Measurements from ENCODE around the gene HACD2. TPM values are rescaled to one million over a fixed set of nuclear protein-coding genes. Genes with fewer than 3 reads are reported as not detected.
"Not testable (repeated sequence)": the region's sequence is repeated elsewhere in the genome, so short reads cannot be mapped to it uniquely, and the experiment has no call there.

The HACD2 gene
- total RNA-seq, 1 donor from 2014 or later: 70.6 TPM

DNA sequence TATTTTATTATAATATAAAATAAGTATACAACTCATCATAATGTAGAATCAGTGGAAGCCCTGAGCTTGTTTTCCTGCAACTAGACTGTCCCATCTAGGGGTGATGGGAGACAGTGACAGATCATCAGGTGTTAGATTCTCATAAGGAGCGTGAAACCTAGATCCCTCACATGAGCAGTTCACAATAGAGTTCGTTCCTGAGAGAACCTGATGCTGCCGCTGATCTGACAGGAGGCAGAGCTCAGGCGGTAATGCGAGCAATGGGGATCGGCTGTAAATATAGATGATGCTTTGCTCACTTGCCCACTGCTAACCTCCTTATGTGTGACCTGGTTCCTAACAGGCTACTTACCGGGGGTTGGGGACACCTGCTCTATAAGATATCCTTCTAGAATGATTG lies 26.8 kb upstream of the HACD2 start:
- not testable (repeated sequence) for DNase-seq (ENCODE audit: low read depth)

DNA sequence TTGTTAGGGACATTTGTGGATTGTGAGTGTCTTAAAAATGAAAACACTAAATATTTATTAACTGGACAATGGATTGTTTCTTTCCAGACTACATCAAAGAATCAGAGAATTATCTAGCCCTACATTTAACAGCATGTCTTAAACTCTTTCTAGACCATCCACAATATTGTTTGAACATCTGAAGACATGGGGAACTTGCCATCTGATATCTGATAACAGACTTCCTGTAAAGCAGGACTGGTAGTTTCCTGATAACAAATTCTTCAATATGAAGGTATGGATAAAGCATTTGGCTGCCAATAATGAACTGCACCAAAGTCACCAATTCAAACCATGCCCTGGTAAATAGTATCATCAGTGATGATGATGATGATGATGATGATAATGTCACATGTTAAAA lies 26.2 kb upstream of the HACD2 start:
- no peak for DNase-seq (ENCODE audit: low read depth)

DNA sequence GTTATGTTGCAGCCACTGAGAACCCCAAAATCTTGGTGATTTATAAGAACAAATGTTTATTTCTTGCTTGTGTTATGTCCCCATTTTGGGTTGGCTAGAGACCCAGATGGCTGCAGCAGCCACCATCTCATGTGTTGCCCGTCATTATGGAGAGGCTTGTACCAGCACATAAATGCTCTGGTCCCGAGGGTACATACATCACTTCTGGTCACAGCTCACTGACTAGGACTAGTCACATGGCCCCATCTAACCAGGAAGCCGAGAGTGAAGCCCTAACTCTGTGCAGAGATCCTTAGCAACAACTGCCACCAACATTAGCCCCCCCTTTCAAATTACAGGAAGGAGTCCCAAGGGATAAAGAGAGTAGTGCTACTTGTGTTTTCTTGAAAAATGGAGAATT lies 25.5 kb upstream of the HACD2 start:
- DNase-seq (ENCODE audit: low read depth): peak; percentile 68

DNA sequence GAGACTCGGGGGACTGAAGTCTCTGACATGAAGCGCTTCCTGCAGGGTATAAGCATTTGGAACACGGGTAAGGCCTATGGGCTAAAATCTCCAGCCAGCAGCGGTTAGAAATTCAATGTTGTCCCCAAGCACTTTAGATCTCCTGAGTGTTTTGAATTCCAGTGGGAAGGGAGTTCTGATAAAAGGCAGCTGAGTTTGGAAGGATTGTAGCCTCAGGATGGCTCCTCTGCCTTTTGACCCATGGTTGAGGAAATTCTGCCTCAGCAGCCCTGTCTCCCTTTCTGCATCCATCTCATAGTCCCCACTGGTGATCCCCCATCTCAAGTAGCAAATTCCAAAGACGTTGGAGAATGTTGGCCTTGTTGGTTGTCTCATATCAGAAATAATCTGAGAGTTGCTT lies 24.2 kb upstream of the HACD2 start:
- no peak for DNase-seq (ENCODE audit: low read depth)

DNA sequence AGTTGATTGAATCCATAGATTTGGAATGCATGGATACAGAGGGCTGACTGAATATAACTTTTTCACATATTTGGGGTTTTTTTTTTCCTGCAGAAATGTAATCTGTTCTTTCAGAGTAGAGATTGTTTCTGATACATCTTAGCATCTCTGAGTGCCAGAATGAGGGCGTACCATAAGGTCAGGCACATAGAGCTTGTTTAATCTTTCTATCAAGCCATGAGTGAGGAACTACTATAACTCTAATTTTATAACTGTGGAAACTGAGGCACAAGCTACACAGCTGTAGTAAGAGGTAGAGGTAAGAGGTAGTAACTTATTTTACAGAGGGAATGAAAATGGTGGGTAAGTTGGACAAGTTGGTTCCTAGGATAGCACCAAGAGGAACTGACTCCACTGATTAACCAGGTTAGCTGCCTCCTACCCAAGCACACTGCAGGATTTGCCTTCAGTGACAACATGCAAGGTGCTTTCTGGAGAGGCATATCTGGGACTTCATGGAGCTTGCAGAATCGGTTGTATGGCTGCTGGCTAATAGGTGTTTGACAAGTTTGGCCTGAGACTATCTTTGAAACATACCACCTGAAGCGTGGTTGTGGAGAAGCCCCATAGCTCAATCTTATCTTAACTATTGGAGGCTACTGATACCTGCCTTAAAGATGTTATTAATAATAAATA lies 23.5 kb upstream of the HACD2 start:
- no peak for DNase-seq (ENCODE audit: low read depth)

GRCh38 chr3:123606527-123606926 lies 21.7 kb upstream of the HACD2 start:
- peak; percentile 26 for DNase-seq (ENCODE audit: low read depth)

DNA sequence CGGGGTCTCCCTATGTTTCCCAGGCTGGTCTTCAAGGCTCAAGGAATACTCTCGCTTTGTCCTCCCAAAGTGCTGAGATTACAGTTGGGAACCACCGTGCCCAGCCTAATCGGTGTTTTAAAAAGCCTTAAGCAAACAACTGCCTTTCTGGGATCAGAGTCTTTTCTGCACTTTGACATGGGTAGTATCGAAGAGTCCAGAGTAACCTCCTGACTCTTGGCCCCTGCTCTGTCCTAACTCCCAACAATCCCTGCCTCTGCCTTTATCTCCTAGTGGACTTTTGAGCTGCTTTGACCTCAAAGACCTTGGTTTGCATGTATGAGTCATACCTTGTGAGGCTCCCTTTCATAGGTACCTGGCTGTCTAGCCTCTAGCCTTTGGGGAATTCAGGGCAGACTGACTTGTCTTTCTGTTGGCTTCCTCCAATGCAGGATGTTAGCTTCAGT lies 21.0 kb upstream of the HACD2 start:
- DNase-seq (ENCODE audit: low read depth): peak; percentile 78

DNA sequence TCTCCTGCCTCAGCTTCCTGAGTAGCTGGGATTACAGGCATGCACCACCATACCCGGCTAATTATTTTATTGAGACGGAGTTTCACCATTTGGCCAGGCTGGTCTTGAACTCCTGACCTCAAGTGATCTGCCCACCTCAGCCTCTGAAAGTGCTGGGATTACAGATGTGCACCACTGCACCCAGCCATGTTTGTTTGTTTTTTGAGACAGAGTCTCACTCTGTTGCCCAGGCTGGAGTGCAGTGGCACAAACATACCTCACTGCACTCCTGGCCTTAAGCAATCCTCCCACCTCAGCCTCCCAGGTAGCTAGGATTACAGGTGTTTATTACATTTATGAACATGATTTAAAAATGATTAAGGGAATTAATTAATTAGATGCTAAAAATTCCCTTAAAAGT lies 18.3 kb upstream of the HACD2 start:
- DNase-seq (ENCODE audit: low read depth): not testable (repeated sequence)

- peak; percentile 47 for DNase-seq (ENCODE audit: low read depth)
Observed at GRCh38 chr3:123602325-123602724, 17.5 kb upstream of the HACD2 start.

- not testable (repeated sequence) for DNase-seq (ENCODE audit: low read depth)
Observed at GRCh38 chr3:123600863-123601262, 16.0 kb upstream of the HACD2 start.

GRCh38 chr3:123597561-123597960 lies 12.7 kb upstream of the HACD2 start:
- DNase-seq (ENCODE audit: low read depth): no peak

- DNase-seq (ENCODE audit: low read depth): no peak
Observed at GRCh38 chr3:123595396-123596180, 10.7 kb upstream of the HACD2 start.

DNA sequence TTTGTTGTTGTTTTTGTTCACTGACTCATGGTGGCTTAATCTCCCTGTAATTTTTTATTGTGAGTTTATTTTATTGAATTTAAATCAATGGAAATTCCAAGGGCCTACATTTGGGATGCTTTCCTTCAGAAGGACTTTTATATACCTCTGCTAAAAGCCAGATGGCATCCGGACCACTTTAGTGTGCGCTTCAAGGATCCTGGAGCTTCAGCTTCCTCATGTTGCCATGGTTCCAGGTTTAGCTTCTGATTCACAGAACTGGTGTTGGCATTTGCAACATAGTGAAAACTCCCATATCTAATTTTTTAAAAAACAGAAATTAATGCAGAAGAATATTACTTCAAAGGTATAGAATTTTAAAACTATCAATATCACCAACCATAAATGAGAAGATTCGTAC lies 8.5 kb upstream of the HACD2 start:
- DNase-seq (ENCODE audit: low read depth): no peak

DNA sequence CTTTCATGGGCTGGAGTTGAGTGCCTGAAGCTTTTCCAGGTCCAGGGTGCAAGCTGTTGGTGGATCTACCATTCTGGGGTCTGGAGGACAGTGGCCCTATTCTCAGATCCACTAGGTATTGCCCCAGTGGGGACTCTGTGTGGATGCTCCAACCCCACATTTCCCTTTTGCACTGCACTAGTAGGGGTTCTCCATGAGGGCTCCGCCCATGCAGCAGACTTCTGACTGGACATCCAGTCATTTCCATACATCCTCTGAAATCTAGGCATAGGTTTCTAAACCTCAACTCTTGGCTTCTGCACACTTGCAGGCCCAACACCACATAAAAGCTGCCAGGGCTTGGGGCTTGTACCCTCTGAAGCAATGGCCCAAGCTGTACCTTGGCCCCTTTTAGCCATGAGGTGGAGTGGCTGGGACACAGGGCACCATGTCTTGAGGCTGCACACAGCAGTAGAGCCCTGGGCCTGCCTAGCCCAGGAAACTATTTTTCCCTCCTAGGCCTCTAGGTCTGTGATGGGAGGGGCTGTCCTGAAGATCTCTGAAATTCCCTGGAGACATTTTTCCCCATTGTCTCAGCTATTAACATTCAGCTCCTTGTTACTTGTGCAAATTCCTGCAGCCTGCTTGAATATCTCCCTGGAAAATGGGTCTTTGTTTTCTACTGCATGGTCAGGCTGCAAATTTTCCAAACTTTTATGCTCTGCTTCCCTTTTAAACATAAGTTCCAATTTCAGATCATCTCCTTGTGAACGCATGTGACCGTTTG lies 6.0 kb upstream of the HACD2 start:
- DNase-seq (ENCODE audit: low read depth): no peak

- no peak for DNase-seq (ENCODE audit: low read depth)
Observed at GRCh38 chr3:123587401-123587800, 2.5 kb upstream of the HACD2 start.

DNA sequence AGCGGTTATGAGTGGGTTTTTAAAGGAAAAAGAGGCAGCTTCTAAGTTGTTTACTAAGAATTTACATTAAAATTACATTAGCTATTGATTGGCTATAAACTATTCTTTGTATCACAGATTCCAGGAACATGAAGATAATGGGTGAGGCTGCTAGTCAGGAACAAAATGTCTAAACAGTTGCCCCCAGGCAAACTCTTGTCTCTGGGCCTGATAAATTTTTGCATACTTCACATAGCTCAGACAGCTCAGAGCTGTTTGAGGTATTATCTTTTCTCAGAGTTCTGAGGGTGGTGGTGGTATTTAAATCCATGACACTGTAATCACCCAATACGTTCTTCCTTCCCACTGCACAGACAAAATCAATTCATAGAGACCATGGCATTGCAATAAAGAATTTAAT lies 2.1 kb upstream of the HACD2 start:
- peak; percentile 42 for DNase-seq (ENCODE audit: low read depth)

GRCh38 chr3:123586131-123586530 lies 1.3 kb upstream of the HACD2 start:
- DNase-seq (ENCODE audit: low read depth): peak; percentile 56

- DNase-seq (ENCODE audit: low read depth): no peak
Observed at GRCh38 chr3:123584284-123584987, 417 bp downstream of the HACD2 start.

DNA sequence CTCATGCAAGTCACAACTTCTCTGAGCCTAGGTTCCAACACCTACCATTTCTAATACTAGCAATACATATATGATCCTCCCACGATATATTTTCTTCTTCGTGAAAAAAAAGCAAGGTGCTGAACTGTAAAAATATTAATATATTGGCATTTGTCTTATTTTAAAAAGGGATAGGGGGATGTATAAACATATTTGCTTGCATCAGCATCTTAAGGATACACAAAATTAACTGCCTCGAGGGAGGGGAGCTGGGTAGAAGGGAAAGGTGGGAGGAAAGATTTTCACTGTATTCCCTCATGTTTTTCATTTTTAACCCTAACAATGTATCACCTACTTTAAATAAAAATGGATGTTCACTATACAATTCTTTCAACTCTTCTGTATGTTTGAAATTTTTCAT lies 1.3 kb downstream of the HACD2 start:
- DNase-seq (ENCODE audit: low read depth): no peak

DNA sequence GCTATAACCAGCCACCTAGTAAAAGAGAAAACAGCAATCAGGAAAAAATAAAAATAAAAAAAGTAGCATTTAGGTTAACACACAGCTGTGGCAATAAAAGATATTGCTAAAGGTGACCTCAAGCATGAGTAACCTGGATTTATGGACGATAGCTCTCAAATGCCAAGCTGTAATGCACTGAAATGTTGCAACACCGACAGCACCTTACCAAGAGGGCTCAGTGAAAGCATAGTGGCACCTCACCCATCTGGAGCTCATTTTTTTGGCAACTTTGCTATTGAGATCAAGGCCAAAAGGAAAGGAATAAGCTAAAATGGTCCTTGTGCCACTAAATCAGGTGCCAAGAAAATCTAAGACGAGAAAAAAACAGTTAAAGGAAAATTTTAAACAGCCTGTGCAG lies 2.5 kb downstream of the HACD2 start:
- peak; percentile 71 for DNase-seq (ENCODE audit: low read depth)

GRCh38 chr3:123576122-123576521 lies 8.7 kb downstream of the HACD2 start:
- DNase-seq (ENCODE audit: low read depth): peak; percentile 43

GRCh38 chr3:123571973-123572365 lies 12.9 kb downstream of the HACD2 start:
- no peak for DNase-seq (ENCODE audit: low read depth)

Measured in renal cortical epithelial cell (primary cell).